Gastroesophageal sphincter (tissue), 3 donors: Measurements from ENCODE around the gene RPS4Y1.

Source experiments
- CTCF ChIP-seq, 4 experiments: fragments of 200-600 bp in 2 of 4; fragments of 450-650 bp in 2 of 4; sonication (generic) in 1 of 4; IDR thresholded peaks; one replicate each; pipeline ENCODE4 v1.5.1; 2017 to 2019; ENCODE audit warnings: antibody characterized with exemption in 4 of 4, mild to moderate bottlenecking in 2 of 4, moderate library complexity in 2 of 4
- EP300 ChIP-seq: sonication (generic); formaldehyde crosslinking; IDR thresholded peaks from one replicate; pipeline ENCODE4 v1.6.1; 2017; ENCODE audit warnings: antibody characterized with exemption, mild to moderate bottlenecking
- POLR2A ChIP-seq, 2 donors: fragments of 450-650 bp; IDR thresholded peaks; one replicate each; pipeline ENCODE4 v1.6.1; 2017; ENCODE audit warnings: antibody characterized with exemption in 2 of 2, mild to moderate bottlenecking in 2 of 2, moderate library complexity in 1 of 2
- POLR2AphosphoS5 ChIP-seq: sonication (generic); formaldehyde crosslinking; IDR thresholded peaks from one replicate; pipeline ENCODE4 v1.6.1; 2017; ENCODE audit warnings: antibody characterized with exemption

GRCh38 chrY:2857686-2858085, 16.3 kb downstream of the RPS4Y1 start:
- TF ChIP-seq POLR2AphosphoS5 (no peak), CTCF (IDR thresholded peaks at IDR 0.05) (no peak), POLR2A (IDR thresholded peaks at IDR 0.05) (no peak), EP300 (no peak)
